T-helper 17 cell (primary cell): Measurements from ENCODE around the gene MED13L. TPM values are rescaled to one million over a fixed set of nuclear protein-coding genes. Genes with fewer than 3 reads are reported as not detected.

Experiments
- ATAC-seq: fragments of 150-1000 bp; cut with Tn5 transposase; 2 replicates; pipeline ENCODE4 v1.10.0; 2021; ENCODE audit warnings: mild to moderate bottlenecking, moderate library complexity
- DNase-seq, 3 donors: peaks; one replicate each; pipeline versions ENCODE4 v3.0.0 to v3.0.0-alpha.2; 2020 to 2021
- H3K9me3 ChIP-seq: one replicate; pipeline ENCODE4 v1.7.0; 2013; ENCODE audit warnings: low read length, mild to moderate bottlenecking; ENCODE audit not compliant: control insufficient read depth, poor library complexity, severe bottlenecking
- H3K27ac Mint-ChIP-seq: one replicate; pipeline ENCODE4 v1.8.0; 2022; ENCODE audit warnings: mild to moderate bottlenecking, moderate library complexity, mixed read lengths
- H3K27me3 Mint-ChIP-seq: one replicate; pipeline ENCODE4 v1.8.0; 2022; ENCODE audit warnings: mixed read lengths
- H3K36me3 Mint-ChIP-seq: one replicate; pipeline ENCODE4 v1.8.0; 2022; ENCODE audit warnings: low read depth, mixed read lengths
- H3K4me1 Mint-ChIP-seq: one replicate; pipeline ENCODE4 v1.8.0; 2022; ENCODE audit warnings: mild to moderate bottlenecking, mixed read lengths
- H3K4me3 Mint-ChIP-seq: one replicate; pipeline ENCODE4 v1.8.0; 2022; ENCODE audit warnings: mild to moderate bottlenecking, moderate library complexity, mixed read lengths
- total RNA-seq, 4 donors: library from RNA in 2 of 4; stranded (reverse) in 2 of 4; gene quantifications; one replicate each; pipeline ENCODE4 v1.2.3 and lab custom pipeline; 2022 to 2026

Gene MED13L
- total RNA-seq, 2 donors from 2014 or later = 184 to 193 TPM

DNA sequence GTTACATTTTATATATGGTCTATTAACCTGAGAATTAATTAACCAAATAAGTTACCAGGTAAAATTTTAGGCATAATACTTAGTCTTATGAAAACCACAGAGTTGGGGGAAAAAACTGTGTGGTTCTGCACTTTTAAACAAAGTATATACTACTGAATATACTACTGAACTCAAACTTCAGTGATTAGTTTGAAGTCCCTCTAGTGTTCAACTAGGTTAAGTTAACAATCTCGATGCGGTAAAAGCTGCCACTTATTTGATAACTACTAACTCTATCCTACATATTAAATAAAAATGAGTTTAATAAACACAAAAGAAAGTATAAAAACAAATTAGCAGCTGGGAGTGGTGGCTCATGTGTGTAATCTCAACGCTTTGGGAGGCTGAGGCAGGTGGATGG is 56.7 kb downstream of the MED13L start:
- H3K27me3 Mint-ChIP-seq = no peaks in the 10 kb centered on the region

DNA sequence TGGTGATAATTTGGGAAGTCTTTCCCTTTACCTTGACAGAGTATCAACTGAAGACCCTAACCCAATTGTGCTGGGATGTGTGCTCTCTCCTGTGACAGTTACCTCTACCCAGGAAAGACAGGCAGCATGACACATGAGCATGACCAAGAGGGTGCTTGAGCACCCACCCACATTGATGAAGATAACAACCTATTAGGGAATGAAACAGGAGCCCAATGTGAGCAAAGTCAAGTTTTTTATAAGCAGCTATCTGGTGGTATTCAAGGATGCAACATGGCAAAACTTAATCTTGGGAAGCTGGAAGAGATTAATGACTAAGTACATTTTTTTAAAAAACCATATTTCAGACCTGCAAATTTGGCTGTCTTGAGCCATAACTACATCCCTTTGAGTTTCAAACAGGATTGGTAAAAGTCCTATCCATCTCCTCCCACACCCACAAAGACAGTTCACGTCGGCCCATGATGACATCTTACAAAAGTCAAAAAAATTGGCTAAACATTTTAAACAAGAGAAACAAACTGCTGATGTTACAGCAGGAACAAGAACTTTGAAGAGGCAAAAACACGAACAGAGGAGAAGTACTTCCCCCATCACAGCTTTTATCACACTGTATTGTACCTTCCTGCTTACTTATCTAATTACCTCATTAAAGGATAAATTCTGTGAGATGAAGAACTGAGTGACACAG is 60.3 kb downstream of the MED13L start:
- Mint-ChIP-seq H3K36me3 (no peaks in the 10 kb centered on the region), H3K4me1 (peaks cover 59% of the 10 kb centered on the region), H3K27ac (peak overlapping the region; percentile 62), H3K4me3 (no peak overlapping the region), H3K27me3 (no peaks in the 10 kb centered on the region)
- ATAC-seq (no peak), DNase-seq (no peak)
- no peaks in the 10 kb centered on the region for H3K9me3 ChIP-seq

More for the DNA sequence above, 56.7 kb downstream of the MED13L start:
- no peak overlapping the region for H3K27ac Mint-ChIP-seq
- H3K36me3 Mint-ChIP-seq = peaks cover 4% of the 10 kb centered on the region
- no peak overlapping the region for H3K4me3 Mint-ChIP-seq
- peaks cover 41% of the 10 kb centered on the region for H3K4me1 Mint-ChIP-seq
- no peaks in the 10 kb centered on the region for H3K9me3 ChIP-seq
- no peak for ATAC-seq
- DNase-seq = no peak

DNA sequence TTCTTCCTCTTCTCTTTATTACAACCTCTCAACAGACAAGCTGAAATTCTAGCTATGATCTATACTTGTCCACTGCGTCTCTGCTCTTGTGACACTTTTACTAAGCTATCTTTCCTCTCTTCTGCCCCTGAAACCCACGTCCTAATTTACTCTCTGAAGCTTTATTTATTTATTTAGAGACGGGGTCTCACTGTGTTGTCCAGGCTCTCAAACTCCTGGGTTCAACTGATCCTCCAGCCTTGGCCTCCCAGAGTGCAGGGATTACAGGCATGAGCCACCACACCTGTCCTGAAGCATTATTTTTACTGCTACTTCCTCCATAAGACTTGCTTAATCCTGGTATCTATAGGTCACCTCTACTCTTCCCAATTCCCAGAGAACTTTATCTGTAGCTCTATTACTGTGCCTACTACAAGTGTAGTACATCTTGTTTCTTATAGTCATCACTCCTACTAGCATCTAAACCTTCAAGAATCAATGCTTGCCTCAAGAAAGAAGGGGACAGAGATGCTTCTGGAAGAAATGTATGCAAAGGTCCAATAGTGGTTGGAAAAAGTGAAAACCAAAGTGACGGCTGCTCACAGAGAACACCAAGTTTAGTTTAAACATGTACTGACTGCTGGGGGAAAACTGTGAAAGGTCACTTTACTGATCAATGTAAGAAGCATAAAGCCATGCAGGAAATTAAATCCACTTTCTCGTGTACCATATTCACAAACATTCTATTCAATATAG is 61.3 kb downstream of the MED13L start:
- Mint-ChIP-seq H3K4me3 (peak overlapping the region; percentile 7), H3K36me3 (no peaks in the 10 kb centered on the region), H3K27ac (peak overlapping the region; percentile 16), H3K27me3 (no peaks in the 10 kb centered on the region), H3K4me1 (peaks cover 57% of the 10 kb centered on the region)
- DNase-seq = no peak
- no peak for ATAC-seq
- no peaks in the 10 kb centered on the region for H3K9me3 ChIP-seq

DNA sequence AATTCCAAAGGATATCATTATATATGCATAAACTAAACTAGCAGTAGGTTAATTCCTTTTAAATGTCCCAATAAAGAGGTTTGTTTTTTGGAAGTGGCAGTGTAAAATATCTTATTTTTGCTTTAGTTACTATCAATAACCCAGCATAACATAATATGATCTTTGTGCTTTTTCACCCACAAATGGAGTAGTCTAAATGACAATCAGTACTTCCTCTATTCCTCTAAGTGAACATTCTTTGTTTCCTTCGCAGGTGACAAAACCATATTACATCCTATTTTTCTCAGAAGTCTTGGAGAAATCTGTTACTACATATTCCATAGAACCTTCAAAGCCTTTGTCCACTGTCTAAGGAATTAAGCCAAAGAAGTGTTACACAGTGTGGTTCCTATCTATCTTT is 62.5 kb downstream of the MED13L start:
- H3K9me3 ChIP-seq = no peaks in the 10 kb centered on the region
- Mint-ChIP-seq H3K4me1 (peaks cover 66% of the 10 kb centered on the region), H3K27ac (peak overlapping the region; percentile 16), H3K4me3 (no peak overlapping the region), H3K27me3 (no peaks in the 10 kb centered on the region), H3K36me3 (no peaks in the 10 kb centered on the region)
- ATAC-seq = no peak
- DNase-seq = no peak

DNA sequence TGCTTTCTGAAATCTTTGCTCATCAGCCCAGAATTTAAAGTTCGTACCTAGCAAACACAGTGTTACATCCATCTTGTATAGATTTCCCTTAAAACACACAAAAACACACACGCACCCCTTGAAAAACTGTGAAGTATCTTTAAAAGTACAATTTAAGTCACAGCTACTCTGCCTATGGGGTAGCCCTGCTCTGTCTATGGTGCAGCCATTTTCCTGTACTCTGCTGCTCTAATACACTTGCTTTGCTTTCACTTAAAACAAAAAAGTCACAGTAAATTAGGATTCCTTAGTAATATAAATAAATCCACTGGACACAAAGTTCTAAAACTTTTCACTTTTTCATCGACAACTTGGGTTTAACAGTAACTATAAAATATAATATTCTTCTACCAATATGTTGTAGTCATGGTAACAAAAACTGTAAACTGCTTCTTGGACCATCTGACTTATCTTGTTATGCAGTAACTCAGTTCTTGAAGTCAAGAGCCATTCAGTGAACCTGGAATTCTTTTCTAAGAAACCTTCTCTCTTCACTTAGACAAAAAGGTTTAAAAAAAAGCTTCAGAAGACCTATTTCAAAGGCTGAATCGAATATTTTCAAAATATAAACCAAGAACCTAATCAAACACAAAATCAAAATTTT is 63.5 kb downstream of the MED13L start:
- Mint-ChIP-seq H3K27me3 (no peaks in the 10 kb centered on the region), H3K36me3 (no peaks in the 10 kb centered on the region), H3K4me1 (peaks cover 74% of the 10 kb centered on the region), H3K4me3 (no peak overlapping the region), H3K27ac (no peak overlapping the region)
- no peaks in the 10 kb centered on the region for H3K9me3 ChIP-seq
- DNase-seq (no peak), ATAC-seq (peak; percentile 49)

DNA sequence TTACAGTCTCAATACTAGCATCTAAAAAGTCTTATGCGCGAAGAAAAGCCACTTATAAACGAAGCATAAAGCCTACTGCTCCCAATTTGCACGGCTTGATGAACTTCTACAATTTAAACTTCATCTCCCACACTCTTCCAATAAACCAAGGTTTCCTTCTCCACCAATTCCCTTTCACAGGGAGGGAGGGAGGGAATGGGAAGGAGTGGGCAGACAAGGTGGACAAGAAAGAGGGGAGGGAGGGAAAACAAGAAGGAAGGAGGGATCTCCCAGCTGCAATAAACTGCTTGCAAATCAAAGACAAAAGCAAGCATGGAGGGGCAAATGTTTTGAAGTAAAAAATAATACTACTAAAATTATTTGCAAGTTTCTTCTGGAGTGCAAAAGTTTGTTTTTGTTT is 64.5 kb downstream of the MED13L start:
- H3K9me3 ChIP-seq = no peaks in the 10 kb centered on the region
- Mint-ChIP-seq H3K27me3 (no peaks in the 10 kb centered on the region), H3K27ac (peak overlapping the region; percentile 53), H3K4me1 (peaks cover 67% of the 10 kb centered on the region), H3K4me3 (no peak overlapping the region), H3K36me3 (no peaks in the 10 kb centered on the region)
- no peak for ATAC-seq
- DNase-seq = no peak

DNA sequence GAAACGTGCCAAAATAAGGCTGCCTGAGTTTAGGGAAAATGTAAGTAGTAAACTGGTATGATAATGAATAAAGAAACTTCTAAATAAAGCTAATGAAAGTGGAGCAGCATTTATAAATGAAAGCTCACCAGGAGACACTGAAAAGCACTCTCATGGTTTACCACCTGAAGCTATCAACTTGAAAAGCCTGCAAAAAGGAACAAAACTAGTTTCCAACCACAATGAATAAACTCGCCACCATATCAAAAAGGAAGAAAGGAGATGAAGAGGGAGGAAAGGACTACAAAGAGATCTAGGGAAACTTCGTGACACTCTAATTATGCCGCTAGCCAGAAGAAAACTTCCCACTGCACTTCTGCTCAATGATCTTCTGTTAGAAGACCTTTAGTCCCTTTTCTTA is 66.7 kb downstream of the MED13L start:
- H3K36me3 Mint-ChIP-seq = no peaks in the 10 kb centered on the region
- no peaks in the 10 kb centered on the region for H3K9me3 ChIP-seq
- H3K4me1 Mint-ChIP-seq = peaks cover 56% of the 10 kb centered on the region
- peak overlapping the region; percentile 80 for H3K27ac Mint-ChIP-seq
- DNase-seq = no peak
- H3K4me3 Mint-ChIP-seq = peak overlapping the region; percentile 63
- no peak for ATAC-seq
- H3K27me3 Mint-ChIP-seq = no peaks in the 10 kb centered on the region

DNA sequence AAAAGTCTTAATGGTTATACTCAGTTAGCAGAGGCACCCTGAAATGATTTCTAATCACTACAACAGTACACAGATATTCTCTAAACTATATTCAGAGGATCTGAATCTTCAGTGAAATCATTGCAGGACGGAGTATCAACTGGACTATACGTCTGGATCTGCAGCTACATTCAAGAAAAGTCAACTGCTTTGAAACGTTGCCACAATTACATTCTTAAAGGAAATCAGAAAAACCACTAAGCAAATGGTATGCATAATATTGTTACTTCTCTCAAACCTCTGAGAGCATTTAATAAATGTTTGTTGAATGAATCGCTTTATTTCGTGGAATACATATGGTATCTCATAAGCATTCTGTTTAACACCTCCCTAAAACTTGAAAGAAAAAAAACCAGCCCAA is 67.4 kb downstream of the MED13L start:
- H3K9me3 ChIP-seq = no peaks in the 10 kb centered on the region
- Mint-ChIP-seq H3K4me3 (no peak overlapping the region), H3K27me3 (no peaks in the 10 kb centered on the region), H3K36me3 (no peaks in the 10 kb centered on the region), H3K4me1 (peaks cover 52% of the 10 kb centered on the region), H3K27ac (no peak overlapping the region)
- no peak for ATAC-seq
- no peak for DNase-seq

DNA sequence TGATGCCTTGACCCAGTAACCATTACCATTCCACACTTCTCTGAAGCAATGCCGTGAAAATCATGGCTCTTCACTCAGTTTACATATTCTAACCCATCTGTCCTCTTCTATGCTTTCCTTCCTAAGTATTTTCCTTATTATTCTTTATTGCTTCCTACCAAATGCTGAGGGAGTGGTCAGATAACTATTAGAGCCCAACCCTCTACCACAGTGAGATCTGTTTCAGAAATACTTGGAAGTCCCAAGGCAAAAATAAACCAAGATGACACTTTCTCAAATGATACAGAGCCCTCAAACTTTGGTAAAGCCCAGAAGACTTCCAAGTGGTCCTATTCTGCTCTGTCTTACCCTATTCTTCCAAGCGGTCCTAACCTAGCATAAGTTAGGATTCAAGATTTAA is 68.0 kb downstream of the MED13L start:
- ATAC-seq (no peak), DNase-seq (no peak)
- no peak overlapping the region for H3K4me3 Mint-ChIP-seq
- no peaks in the 10 kb centered on the region for H3K9me3 ChIP-seq
- no peaks in the 10 kb centered on the region for H3K27me3 Mint-ChIP-seq
- no peak overlapping the region for H3K27ac Mint-ChIP-seq
- H3K36me3 Mint-ChIP-seq = no peaks in the 10 kb centered on the region
- H3K4me1 Mint-ChIP-seq = peaks cover 51% of the 10 kb centered on the region

DNA sequence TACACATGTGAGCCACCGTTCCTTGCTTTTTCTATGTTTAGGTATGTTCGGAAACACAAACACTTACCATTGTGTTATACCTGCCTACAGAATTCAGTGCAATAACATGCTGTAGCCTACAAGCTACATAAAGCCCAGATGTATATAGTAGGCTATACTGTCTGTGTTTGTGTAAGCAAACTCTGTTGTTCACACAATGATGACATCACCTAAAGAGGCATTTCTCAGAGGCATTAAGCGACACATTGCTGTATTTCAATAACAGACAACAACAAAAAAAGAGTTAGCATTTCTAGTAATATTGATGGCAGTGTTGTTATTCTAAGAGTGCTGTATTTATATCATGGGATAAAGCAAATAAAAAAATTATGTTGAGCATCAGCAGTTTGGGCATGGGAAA is 70.2 kb downstream of the MED13L start:
- peaks cover 48% of the 10 kb centered on the region for H3K4me1 Mint-ChIP-seq
- no peak overlapping the region for H3K27ac Mint-ChIP-seq
- H3K27me3 Mint-ChIP-seq = no peaks in the 10 kb centered on the region
- ATAC-seq (no peak), DNase-seq (no peak)
- H3K9me3 ChIP-seq = no peaks in the 10 kb centered on the region
- no peak overlapping the region for H3K4me3 Mint-ChIP-seq
- H3K36me3 Mint-ChIP-seq = no peaks in the 10 kb centered on the region

DNA sequence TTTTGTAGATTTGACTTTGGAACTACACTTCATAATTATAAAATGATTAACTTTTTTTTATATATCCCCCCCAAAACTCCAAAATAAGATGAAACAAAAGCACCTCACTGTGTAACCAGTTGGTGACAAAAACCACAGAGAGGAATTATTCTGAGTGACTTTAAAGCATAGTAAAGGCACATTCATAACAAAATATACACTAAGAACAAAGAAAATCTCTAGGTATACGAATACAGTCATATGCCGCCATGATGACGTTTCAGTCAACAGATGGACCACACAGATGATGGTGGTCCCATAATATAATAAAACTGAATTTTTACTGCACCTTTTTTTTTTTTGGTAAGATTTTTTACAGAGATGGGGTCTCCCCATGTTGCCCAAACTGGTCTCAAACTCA is 70.7 kb downstream of the MED13L start:
- Mint-ChIP-seq H3K36me3 (no peaks in the 10 kb centered on the region), H3K4me1 (peaks cover 48% of the 10 kb centered on the region), H3K27me3 (no peaks in the 10 kb centered on the region), H3K4me3 (no peak overlapping the region), H3K27ac (no peak overlapping the region)
- H3K9me3 ChIP-seq = no peaks in the 10 kb centered on the region
- DNase-seq (no peak), ATAC-seq (no peak)

DNA sequence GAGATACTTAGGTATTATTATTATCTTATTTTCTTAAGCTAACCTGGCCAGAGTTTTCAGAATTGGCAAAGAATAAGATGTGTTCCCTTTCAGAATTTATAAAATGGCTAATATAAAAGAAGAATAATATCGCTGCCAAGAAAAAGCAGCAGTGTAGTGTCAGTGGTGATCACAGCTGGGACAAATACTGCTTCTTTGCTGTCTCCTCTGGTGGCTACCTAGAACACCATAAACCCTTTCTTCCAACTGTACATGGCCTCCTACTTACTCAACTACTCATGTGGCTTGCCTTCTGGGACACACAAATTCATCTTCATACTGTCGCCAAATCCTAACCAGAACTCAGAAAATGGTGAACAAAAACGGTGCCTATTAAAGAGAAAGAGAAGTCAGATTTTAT is 72.7 kb downstream of the MED13L start:
- Mint-ChIP-seq H3K27me3 (no peaks in the 10 kb centered on the region), H3K4me1 (peaks cover 46% of the 10 kb centered on the region), H3K36me3 (no peaks in the 10 kb centered on the region), H3K4me3 (no peak overlapping the region), H3K27ac (no peak overlapping the region)
- DNase-seq (no peak), ATAC-seq (no peak)
- H3K9me3 ChIP-seq = no peaks in the 10 kb centered on the region

DNA sequence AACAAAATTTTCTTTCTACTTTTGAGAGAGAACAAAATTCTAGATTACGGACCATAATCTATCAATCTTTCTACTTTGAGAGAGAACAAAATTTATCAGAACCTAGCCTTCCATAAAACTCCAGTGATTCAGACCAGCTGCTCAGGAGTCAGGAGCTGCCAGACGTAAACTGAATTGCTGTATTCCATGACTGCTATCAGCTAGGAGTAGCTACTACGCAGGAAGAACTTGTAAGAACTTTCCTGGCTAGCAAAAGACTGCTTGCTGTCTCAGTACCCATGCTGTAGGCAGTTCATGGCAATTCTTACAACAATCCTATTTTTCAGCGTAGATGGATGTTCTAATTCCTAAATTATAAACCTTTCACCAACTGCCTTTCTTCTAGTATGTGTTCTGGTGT is 73.3 kb downstream of the MED13L start:
- Mint-ChIP-seq H3K36me3 (no peaks in the 10 kb centered on the region), H3K4me1 (peaks cover 44% of the 10 kb centered on the region), H3K4me3 (no peak overlapping the region), H3K27ac (no peak overlapping the region), H3K27me3 (no peaks in the 10 kb centered on the region)
- no peaks in the 10 kb centered on the region for H3K9me3 ChIP-seq
- no peak for DNase-seq
- ATAC-seq = no peak
